Spleen (tissue), 3 donors: Measurements from ENCODE around the gene VSIG10L2.

Experiments
- POLR2A ChIP-seq, 3 donors: fragments of 450-650 bp; IDR thresholded peaks; one replicate each; pipeline ENCODE4 v1.5.1; 2017; ENCODE audit warnings: antibody characterized with exemption in 3 of 3, mild to moderate bottlenecking in 1 of 3
- POLR2AphosphoS5 ChIP-seq, 3 donors: sonication (generic); formaldehyde crosslinking; IDR thresholded peaks; one replicate each; pipeline ENCODE4 v1.5.1; 2017; ENCODE audit warnings: antibody characterized with exemption in 3 of 3

DNA sequence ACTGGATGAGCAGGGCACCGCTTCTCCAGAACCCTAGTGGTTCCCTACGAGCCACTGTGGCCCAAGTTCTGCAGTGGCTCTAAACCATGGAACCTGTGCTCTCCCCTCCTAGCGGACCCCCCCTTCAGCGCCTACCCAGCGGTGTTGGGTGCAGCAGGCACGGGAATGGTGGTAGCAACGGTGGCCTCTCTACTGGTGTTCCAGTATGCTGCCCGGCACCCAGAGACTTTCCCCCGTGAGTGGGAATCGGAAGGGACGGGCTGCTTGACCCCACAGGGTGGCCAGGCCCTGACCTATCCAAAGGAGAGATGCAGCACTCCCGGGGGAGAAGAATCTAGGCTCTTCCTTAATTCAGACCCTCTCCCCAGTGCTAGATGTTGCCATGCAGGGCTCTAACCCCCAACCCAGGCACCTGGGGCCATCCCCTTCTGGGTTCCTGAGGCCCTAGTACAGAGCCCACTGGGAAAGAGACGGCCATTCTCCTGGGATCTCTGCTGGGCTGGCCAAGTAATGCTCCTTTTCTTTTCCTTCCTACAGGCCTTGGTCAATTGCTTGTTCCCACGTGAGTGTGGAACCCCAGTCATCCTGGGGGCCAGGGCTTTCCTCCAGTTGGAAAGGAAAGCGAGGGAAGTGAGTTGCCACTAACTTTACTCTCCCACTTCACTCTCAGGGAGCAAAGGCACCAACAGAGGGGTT, 9.2 kb downstream of the VSIG10L2 start:
- TF ChIP-seq POLR2A (IDR thresholded peaks at IDR 0.05): no peak
- no peak for TF ChIP-seq POLR2AphosphoS5 (IDR thresholded peaks at IDR 0.05)
